HG02759 (cell line): ENCODE results near the gene COMMD3.
"Not testable (repeated sequence)": the region's sequence is repeated elsewhere in the genome, so short reads cannot be mapped to it uniquely, and the experiment has no call there.

ENCODE experiments used
- ATAC-seq: cut with Tn5 transposase; IDR thresholded peaks from one replicate; pipeline ENCODE4 v1.9.1; 2021; ENCODE audit warnings: mild to moderate bottlenecking, moderate library complexity; ENCODE audit not compliant: unreplicated experiment

Gene COMMD3

DNA sequence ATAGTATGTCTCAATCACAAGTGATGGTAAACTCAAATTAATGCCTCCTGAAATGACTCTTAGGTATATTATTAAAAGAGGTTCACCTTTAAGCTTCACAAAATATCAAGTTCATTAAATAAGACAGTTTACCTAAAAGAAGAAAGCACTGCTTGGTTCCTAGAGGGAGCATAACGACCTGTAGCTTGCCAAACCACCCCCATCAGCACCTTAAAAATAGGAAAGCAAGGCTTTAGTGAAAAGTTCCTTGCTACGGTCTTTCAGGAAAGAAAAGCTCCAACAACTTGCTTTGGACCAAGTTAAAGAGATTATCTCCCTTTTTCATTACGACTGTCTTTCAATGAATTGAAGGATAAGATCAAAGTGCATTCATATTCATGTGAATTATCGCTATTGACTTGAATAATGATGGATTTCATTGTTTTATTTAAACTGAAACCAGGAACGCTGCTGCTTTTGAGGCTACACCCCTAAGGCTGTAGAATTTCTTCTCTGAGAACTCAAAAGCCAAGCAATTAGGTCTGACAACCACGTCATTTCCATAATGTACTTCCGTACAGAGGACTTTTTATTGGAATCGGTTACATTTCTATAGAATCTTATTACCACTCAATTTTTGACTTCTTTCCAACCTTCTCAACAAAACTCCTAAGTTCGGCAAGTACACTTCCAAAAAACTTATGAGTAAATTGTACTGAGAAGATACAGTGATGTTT lies 22.2 kb downstream of the COMMD3 start:
- ATAC-seq = no peak

DNA sequence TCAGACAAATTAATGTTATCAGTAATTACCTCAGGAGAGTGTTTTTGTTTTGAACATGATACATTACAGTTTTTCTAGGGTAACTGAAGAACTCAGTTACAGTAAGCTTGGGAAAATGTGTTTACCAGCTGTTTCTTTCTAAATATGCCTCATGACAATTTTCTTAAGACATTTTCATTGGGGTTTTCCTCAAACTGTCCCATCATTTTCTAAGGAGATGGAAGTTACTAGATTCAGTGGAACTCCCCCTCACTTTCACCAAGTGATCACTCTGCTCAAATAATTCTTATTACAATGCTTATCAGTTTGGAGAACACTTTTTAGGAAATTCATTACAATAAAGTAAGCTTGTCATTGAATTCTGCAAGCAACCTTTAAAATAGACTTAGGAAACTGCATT lies 22.7 kb downstream of the COMMD3 start:
- ATAC-seq = no peak

DNA sequence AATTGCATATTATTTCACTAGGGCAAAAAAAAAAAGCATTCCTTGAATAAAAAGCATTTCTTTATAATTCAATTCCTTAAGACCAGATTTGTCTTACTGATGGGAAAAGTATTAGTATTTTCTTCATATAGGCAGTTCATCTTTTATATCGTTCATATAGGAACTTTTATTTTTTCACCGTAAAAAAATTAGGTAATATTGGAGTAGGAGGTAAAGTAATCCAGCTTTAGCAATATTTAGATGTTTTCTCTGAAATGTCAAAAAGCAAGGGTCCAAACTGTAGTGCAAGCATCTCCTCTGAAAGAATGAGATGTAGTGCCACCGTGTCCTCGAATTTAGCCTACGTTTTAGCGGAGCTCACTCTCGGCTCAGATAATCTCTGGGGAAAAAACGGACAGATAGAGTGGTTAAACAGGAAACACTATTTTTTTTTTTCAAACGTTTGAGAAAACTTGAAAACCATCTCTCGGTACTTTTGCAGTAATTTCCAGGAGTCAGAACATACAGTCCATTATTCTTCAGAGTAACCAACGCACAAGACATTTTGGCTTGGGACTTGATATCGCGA lies 23.7 kb downstream of the COMMD3 start:
- no peak for ATAC-seq

DNA sequence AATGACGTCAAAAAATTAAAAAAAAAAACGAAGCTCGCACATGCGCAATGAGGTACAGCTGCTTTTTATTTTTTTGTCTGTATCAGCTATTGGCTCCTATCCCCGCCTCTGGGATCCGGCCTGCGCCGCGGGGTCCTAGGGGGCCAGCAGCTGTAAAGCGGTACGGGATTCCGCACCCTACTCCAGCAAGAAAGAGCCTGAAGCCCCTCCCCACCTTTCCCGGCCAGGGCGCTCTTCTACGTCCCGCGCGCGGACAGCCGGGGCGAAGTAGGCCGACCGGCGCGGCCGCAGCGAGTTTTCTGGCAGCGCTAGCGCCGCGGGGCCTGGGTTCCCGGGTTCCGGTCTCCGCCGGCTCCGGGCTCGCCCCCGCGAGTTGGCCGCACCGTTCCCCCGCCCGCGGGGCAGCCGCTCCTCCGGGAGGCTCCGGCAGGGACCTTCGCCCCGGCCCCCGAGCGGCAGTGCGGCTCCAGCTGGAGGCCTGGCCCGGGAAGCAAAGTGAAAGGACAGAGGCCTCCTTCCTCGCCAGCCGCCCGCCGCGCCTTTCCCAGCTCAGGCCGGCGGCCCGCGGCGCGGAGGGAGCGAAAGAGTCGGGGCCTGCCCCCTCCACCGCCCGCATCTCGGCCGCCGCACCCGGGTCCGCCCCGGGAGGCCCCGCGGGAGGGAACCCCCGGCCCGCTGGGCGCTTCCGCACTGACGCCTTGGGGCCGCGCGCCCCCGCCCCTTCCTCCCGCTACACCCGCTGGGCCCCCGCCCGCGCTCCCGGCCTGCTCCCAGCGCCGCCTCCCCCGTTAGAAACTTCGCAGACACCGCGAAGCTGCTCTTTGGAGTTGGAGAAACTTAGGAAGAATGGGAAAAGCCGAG lies 24.4 kb downstream of the COMMD3 start:
- ATAC-seq = peak; percentile 55

DNA sequence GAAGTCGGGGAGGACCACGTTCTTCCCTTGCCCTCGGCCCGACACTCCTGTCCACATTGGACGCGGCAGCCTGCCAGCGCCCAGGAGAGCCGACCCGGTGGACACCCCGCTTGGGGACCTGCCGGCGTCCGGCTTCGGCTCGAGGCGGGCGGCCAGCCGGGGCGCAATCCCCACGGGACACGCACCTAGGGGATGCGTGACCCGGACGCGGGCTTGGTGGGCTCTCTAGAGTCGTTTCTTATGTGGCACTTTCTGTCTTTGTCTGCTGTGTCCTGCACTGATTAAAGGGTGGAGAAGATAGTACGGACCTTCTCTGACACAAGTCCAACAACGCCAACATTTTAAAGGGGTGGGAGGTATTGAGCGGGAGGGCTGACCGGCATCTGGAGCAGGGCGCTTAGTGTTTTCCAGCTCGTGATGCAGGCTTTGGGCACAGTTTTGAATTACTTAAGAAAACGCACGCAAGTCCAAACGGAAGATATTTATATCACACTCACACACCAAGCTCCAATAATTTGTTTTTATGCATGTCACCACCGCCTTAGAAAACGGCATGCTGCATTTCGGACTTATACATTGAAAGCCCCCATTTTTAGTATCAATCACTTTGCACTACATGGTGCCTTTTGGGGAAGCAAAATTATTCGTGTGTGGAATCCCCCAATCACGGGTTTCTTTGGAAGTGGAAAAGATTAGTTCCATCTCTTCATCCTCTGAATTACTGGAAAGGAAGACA lies 25.2 kb downstream of the COMMD3 start:
- peak; percentile 24 for ATAC-seq

DNA sequence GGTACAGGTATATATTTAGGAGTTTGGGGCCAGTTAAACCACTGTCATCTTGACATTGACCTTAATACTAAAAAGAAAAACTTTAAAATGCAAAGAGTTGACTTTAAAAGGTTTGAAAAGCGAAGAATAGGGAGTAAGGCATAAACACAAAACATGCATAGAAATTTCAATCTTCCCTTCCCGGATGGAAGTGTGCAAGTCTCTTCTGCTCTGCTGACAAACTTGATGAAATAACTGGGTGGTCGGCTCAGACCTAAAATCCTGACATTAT lies 25.7 kb downstream of the COMMD3 start:
- no peak for ATAC-seq

DNA sequence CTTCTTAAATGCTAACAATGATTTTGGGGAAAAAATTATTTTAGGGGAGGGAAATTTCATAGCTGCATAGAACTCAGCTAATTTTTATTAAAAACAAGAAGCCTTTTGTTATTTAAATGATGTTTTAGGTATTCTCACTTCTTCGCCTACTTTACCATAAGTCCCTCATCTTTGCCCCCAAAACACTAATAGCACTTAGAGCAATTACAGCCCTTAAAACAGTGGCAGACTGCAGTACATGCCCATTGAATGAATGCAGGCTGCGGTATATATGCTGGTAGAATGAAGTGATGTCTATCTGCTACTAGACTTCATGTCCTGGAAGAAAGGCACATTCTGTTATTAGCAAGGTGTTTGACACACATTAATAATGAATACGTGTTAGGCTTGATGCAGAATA lies 26.2 kb downstream of the COMMD3 start:
- ATAC-seq = no peak

DNA sequence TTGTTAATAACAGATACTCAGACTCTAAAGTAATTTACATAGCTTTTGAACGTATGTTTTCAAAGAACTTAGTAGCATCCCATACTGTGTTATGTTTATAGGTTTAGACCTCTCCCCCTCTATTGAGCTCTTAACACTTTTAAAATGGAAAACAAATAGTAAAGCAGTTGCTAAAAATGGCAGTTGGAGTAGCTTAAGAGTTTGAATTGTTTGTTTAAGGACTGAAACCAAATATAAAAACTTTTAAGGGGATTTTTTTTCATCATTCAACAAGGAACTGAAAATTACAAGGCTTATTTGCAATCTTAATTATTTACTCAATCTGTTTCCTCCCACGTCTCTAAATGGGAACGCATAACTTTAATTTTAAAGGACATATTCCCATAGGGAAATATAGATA lies 27.5 kb downstream of the COMMD3 start:
- no peak for ATAC-seq

DNA sequence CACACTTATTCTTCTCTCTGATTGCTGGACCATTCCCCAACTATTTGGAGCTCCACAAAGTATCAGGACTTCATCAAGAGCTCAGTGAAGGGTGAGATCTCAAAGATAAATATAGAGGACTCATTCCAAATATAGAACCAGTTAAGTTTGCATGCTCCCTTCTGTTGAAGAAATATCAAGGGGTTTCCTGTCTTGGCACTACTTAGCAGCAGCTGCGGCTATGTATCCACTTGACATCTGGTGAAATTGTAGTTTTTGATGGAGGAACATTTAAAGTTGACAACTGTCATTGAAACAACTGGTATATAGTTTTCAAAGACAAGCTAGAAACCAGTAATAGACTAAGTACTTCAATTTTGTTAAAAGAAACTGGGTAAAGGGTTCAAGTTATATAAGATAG lies 28.1 kb downstream of the COMMD3 start:
- no peak for ATAC-seq

DNA sequence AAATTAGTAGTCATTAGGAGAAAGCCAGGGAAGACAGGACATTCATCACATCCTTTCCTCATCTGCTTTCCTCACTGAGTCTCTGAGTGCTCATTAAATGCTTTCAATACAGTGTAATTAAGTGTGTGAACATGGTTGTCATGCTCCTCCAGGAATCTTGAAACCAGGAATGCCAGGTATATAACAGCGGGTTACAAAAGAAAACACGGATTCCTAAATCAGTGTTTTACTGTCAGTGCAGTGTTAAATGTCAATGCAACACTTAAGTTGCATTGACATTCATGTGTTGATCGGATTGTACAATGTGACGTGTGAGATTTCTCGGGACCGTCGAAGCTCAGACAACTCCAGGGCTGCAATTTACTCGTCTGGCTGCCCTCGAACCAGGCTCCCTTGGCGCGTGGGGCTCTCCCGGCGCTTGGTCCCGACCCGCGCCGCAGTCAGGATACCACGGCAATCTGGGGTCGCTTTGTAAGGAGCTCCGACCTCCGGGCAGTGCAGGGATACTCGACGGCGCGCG lies 28.7 kb downstream of the COMMD3 start:
- no peak for ATAC-seq

DNA sequence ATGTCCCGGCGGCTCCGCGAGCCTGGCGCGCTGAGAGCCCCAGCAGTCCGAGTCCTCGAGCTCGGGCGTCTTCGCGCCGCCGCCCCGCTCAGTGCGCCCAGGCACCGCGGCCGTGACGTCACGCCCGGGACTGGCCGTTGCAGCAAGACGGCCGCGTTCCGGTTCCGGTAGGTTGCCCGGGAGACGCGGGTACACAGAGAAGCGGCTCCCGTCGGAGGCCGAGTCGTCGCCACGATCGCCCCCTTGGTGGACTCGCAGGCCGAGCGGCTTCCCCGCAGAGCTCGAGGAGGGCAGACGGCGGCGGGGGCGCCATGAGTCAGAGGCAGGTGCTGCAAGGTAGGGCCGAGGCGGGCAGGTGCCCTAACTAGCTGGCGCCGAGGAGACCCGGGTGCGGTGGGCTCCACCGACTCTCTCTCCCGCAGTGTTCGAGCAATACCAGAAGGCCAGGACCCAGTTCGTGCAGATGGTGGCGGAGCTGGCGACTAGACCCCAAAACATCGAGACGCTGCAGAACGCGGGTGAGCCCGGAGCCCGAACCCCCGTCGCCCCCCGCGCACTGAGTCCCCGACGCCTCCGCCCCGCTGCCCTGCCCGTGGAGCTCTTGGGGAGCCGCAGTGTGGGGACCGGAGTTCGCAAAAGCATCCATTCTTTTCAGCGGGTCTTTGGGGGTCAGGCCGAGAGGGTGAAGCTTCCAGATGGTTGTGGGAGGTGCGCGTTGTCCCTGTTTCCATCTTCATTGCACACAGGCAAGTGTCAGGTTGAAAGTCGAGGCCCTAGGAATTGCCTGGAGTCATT lies 29.3 kb downstream of the COMMD3 start, which contains the start of gene SPAG6:
SPAG6 (plus strand) TSS at position 196 of the 795 bp plus-strand sequence; CDS start at position 312, 116 bp downstream.
- ATAC-seq = peak; percentile 43

DNA sequence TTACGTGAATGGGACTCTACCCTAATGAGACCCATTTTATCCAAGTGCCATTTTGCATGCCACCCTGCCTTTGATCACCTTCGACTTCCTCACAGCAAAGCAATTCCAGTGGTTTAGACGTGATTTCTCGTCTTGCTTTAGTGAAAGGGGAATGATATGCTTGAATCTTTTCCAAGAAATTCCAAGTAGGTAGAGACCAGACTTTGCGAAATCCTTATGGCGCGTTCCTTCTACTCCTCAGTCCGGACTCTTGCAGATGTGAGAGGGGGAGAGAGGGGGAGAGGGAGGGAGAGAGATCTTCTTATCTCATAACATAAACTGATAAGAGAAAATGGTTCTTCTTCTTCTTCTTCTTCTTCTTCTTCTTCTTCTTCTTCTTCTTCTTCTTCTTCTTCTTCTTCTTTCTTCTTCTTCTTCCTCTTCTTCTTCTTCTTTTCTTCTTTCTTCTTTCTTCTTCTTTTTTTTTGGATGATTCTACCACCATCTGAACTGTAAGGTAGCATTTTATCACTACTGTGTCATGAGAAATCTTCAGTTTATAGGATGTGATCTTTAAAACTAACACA lies 30.0 kb downstream of the COMMD3 start:
- ATAC-seq = no peak

DNA sequence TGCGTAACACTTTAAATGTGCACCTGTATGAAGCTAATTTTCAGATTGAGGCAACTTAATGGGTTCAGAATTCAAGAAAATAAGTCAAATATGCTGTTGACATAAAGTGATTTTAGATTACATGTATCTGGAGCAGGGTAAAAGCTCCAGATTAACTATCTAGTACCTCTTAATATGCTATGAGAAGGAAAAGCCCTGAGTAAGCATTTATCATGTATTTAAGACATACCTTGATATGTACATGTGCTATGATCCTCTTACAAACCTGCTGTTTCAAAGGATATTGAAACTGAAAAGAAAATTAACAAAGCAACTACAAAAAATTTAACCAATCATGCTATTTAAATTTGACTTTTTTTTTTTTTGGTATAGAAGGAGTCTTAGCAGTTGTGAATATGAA lies 33.6 kb downstream of the COMMD3 start:
- ATAC-seq = no peak

DNA sequence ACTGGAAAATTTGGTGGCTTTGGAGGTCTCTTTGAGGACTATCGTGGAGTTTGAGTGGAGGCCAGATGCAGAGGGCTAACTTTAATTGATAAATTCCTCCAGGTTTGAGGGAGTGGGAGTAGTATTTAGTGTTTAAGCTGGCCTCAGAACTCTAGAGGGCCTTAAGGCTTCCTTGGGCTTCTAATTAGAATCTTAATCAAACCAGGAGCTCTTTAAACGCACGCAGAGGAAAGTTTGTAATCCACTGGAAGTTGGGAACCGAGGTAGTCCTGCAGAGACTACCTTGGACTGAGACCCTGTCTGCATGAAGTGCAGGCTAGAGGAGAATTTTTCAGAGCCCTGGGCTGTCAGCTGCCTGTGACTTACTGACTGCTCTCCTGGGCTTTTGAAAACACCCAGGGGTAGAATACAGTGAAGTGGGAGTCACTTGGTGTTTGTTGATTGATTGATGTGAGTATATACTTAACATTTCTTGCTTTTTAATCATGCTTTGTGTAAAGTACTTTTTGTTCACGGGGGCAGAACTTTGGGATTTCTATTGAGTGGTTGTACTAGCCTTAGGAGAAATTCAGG lies 35.0 kb downstream of the COMMD3 start:
- ATAC-seq = no peak

DNA sequence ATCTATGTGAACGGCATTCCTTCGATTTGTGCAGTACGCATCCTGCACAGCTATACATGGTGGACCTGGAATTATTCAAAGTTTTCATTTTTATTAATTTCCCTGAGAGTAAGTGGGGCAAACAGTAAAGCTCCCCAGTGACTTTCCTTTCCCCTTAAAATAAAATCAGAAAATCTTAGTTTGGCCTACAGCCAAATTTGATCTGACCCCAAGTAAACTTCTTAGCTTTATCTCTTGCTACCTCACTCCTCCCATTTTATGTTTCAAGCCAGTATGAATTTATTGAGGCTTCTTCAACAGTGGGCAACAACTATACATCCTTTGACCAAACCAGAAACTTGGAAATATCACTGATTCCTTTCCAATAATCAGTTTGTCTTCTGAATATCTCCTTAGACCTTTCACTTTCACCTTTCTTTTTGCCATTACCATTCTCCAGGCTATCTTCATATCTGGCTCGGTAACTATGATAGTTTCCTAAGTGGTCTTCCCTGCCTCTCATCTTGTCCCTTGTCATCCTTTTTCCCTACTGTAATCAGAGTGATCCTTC lies 40.2 kb downstream of the COMMD3 start:
- no peak for ATAC-seq

DNA sequence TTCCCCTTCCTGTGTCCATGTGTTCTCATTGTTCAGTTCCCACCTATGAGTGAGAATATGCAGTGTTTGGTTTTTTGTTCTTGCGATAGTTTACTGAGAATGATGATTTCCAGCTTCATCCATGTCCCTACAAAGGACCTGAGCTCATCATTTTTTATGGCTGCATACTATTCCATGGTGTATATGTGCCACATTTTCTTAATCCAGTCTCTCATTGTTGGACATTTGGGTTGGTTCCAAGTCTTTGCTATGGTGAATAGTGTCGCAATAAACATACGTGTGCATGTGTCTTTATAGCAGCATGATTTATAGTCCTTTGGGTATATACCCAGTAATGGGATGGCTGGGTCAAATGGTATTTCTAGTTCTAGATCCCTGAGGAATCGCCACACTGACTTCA lies 41.6 kb downstream of the COMMD3 start:
- ATAC-seq = not testable (repeated sequence)

DNA sequence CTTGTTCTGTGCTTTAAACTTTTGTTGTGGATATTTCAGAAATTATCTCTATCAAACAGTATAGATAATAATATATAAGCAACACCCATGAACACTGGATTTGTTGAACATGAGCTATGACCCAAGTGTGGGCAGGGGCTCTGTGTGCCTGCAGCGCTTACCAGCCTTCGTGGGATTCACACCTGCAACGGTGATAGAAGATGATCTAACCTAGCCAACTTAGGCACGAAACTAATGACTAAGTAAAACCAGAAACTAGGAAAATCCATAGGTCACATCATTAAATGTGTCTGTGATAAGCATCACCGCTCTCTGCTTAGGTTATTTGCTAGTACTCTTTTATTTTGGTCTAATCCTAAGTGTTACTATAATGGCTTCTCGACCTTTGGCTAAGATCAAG lies 47.1 kb downstream of the COMMD3 start:
- ATAC-seq = no peak

DNA sequence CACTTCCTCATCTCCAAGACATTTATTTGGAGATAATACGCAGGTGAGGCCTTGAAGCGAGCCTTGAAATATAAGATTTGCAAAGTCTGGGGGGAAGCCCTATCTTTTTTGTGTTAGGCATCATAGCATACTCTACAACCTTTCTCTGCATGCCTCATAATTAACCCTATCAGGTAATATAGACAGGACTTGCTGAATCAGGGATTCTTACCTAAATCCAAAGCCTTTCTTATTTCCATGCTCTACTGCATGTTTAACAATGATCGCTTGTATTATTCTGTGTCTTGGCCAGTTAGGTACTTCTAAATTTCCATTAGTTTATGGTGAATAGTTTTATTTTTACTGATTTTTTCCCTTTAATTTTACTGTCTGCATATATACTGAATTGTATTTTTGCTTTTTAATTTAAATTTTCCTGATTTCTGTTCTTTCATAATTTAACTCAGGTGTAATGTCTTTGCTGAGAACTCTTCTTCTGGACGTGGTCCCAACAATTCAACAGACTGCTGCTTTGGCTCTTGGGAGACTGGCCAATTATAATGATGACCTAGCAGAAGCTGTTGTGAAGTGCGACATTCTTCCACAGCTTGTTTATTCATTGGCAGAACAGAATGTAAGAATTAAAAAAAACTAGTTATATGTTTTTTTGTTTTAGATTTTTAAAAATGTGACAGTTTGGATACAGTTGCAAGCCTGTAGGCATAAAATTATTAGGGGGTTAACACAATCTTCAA lies 48.4 kb downstream of the COMMD3 start:
- no peak for ATAC-seq

DNA sequence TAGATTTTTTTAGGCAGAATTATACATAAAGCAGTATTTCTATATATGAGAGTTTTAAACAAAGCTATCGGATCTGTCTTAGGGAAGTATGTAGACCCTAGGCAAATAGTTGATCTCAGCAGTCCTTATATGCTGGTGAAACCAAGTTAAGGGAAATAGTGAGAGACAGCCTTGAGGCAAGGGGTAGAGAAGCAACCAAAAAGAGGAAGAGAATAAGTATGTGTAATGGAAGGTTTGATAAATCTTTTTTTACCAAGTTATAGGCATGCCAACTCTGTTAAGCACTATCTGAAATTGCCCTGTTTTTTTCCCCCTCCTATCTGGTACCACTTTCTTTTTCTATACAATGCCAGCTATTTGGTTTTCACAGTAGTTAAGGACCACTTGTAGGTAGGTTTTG lies 49.0 kb downstream of the COMMD3 start:
- ATAC-seq = peak; percentile 40
